HepG2 (cell line): ENCODE measurements around the gene SAE1.

Experiments
- JDP2 ChIP-seq: sonication (generic); formaldehyde crosslinking; IDR thresholded peaks from 2 replicates; pipeline ENCODE4 v1.8.1; 2022; ENCODE audit warnings: missing genetic modification reagents, borderline replicate concordance
- JUND ChIP-seq: sonication (generic); formaldehyde crosslinking; IDR thresholded peaks from 2 replicates; pipeline ENCODE4 v1.8.0; 2022; ENCODE audit warnings: mild to moderate bottlenecking, missing genetic modification reagents
- PHF8 ChIP-seq: sonication (generic); formaldehyde crosslinking; IDR thresholded peaks from 2 replicates; pipeline ENCODE4 v1.5.0; 2020; ENCODE audit warnings: missing genetic modification reagents
- POLR2AphosphoS5 ChIP-seq: IDR thresholded peaks from 2 replicates; pipeline ENCODE4 v1.6.1; 2012; ENCODE audit warnings: low read depth, low read length
- SETDB1 ChIP-seq: sonication (generic); formaldehyde crosslinking; IDR thresholded peaks from 2 replicates; pipeline ENCODE4 v1.5.1; 2020; ENCODE audit warnings: missing genetic modification reagents, mild to moderate bottlenecking, borderline replicate concordance
- SMAD3 ChIP-seq: sonication (generic); formaldehyde crosslinking; IDR thresholded peaks from 2 replicates; pipeline ENCODE4 v1.4.0; 2020; ENCODE audit warnings: missing genetic modification reagents
- ZHX2 ChIP-seq, 2 experiments: sonication (generic) in 1 of 2; formaldehyde crosslinking in 1 of 2; IDR thresholded peaks; 2 replicates each; pipeline versions ENCODE4 v1.6.1 to v1.9.0; 2014 to 2022; ENCODE audit warnings: antibody characterized with exemption in 1 of 2, borderline replicate concordance in 1 of 2, inconsistent platforms in 1 of 2, low read depth in 1 of 2, missing genetic modification reagents in 1 of 2
- ZNF704 ChIP-seq: sonication (generic); formaldehyde crosslinking; IDR thresholded peaks from 2 replicates; pipeline ENCODE4 v1.8.1; 2023; ENCODE audit warnings: mild to moderate bottlenecking, inconsistent platforms, moderate library complexity, missing genetic modification reagents, borderline replicate concordance

GRCh38 chr19:47255879-47256692 is 125.5 kb downstream of the SAE1 start, which contains the start of gene CCDC9:
- TF ChIP-seq ZHX2 (IDR thresholded peaks at IDR 0.05; ENCODE audit: low read depth) (0 out of 2 replicates have a peak, but pooled peaks have one; percentile 25), ZHX2 (CRISPR knock-in tag; IDR thresholded peaks at IDR 0.05; ENCODE audit: borderline replicate concordance) (no peak), PHF8 (CRISPR knock-in tag) (peak; percentile 71), SMAD3 (CRISPR knock-in tag) (no peak; the same call in 1 of the 2 replicates), POLR2AphosphoS5 (peak; percentile 65), JUND (CRISPR knock-in tag) (no peak), ZNF704 (0 out of 2 replicates have a peak, but pooled peaks have one; percentile 39), SETDB1 (CRISPR knock-in tag) (no peak), JDP2 (CRISPR knock-in tag) (no peak)
